Measurements from ENCODE around the gene PHLDB2. TPM values are rescaled to one million over a fixed set of nuclear protein-coding genes. Genes with fewer than 3 reads are reported as not detected.

Gene PHLDB2
- polyA plus RNA-seq, 2 of the 4 experiments (the other 2 are of a cell fraction) = 39.5 to 50.6 TPM

GRCh38 chr3:111948786-111949185 is 89.7 kb downstream of the PHLDB2 start:
- 88% methylated on average over 9 of the region's 9 CpGs for WGBS (ENCODE audit: missing lambda C conversion rate)
- POLR2A ChIA-PET = no interaction called here
- Histone ChIP-seq H3K4me1 (peaks cover 5% of the 10 kb centered on the region), H3K4me3 (no peak overlapping the region), H3K4me2 (no peak overlapping the region), H3K9me3 (no peaks in the 10 kb centered on the region), H3K27ac (no peak overlapping the region)
- ATAC-seq (no peak), FAIRE-seq (no peak), DNase-seq (ENCODE audit: low read depth in 1 of 2, low spot score in 1 of 2) (no peak)
- CTCF ChIA-PET = interaction anchor here (1.2 kb wide), 1 partner anchor 19 kb away, joined by 3 read pairs; no protein-coding TSS in a partner anchor
- TF ChIP-seq TFCP2L1 (CRISPR knock-in tag; IDR thresholded peaks at IDR 0.05) = no peak
- TF ChIP-seq JUN (IDR thresholded peaks at IDR 0.05) = no peak
- TF ChIP-seq PHF8 (IDR thresholded peaks at IDR 0.05; ENCODE audit: borderline replicate concordance, low read depth) = no peak
- no peak for TF ChIP-seq USF2 (IDR thresholded peaks at IDR 0.05)
- TF ChIP-seq ELK1 (IDR thresholded peaks at IDR 0.05; ENCODE audit: low read depth, low read length) = no peak

DNA sequence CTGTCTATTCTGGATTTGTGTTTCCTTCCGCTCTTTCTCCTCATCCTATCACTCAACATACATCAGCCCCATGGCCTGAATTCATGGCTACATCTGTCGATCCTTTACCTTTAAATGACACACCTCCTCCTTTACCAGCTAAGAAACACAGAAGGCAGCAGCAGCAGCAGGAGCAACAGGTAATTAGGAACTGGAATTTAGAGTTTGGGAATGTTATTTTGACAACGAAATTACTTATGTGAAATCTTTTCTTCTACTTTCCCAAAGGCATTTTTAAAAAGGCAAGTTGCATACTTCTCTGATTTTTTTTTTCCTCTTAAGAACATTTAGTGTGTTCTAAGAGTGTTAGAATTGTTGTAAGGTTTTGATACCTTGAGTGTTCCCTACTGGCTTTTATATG is 90.6 kb downstream of the PHLDB2 start:
- ChIA-PET CTCF (interaction anchor here (0.6 to 26.1 kb wide), 3 partner anchors 18 to 232 kb away, joined by 3 to 312 read pairs (median 5); no protein-coding TSS in a partner anchor), POLR2A (no interaction called here)
- H3K4me3 ChIP-seq = no peak overlapping the region
- no peaks in the 10 kb centered on the region for H3K4me1 ChIP-seq
- FAIRE-seq (no peak), ATAC-seq (no peak), DNase-seq (ENCODE audit: low read depth in 1 of 2, low spot score in 1 of 2) (no peak)
- H3K4me2 ChIP-seq = no peak overlapping the region
- no peak overlapping the region for H3K27ac ChIP-seq
- no peaks in the 10 kb centered on the region for H3K9me3 ChIP-seq
- TF ChIP-seq RFX5 (IDR thresholded peaks at IDR 0.05) (no peak), KDM1A (IDR thresholded peaks at IDR 0.05; ENCODE audit: low read depth) (no peak), HOXA7 (CRISPR knock-in tag; IDR thresholded peaks at IDR 0.05) (no peak), FOSB (CRISPR knock-in tag; IDR thresholded peaks at IDR 0.05) (no peak), CBX8 (IDR thresholded peaks at IDR 0.05) (no peak), ZC3H11A (IDR thresholded peaks at IDR 0.05) (no peak), CTCF (IDR thresholded peaks at IDR 0.05) (no peak), USF2 (IDR thresholded peaks at IDR 0.05) (no peak), MAFK (IDR thresholded peaks at IDR 0.05; ENCODE audit: partially characterized antibody) (no peak), TP53 (CRISPR knock-in tag; IDR thresholded peaks at IDR 0.05) (no peak), CBX2 (IDR thresholded peaks at IDR 0.05; ENCODE audit: borderline replicate concordance, low read depth) (no peak), RCOR1 (IDR thresholded peaks at IDR 0.05; ENCODE audit: low read depth, low read length) (no peak), BHLHE40 (IDR thresholded peaks at IDR 0.05; ENCODE audit: low read depth, low read length) (no peak)
- TF ChIP-seq, protein P1, sequence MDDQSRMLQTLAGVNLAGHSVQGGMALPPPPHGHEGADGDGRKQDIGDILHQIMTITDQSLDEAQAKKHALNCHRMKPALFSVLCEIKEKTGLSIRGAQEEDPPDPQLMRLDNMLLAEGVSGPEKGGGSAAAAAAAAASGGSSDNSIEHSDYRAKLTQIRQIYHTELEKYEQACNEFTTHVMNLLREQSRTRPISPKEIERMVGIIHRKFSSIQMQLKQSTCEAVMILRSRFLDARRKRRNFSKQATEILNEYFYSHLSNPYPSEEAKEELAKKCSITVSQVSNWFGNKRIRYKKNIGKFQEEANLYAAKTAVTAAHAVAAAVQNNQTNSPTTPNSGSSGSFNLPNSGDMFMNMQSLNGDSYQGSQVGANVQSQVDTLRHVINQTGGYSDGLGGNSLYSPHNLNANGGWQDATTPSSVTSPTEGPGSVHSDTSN (IDR thresholded peaks at IDR 0.05) = no peak
- TF ChIP-seq, protein P2, sequence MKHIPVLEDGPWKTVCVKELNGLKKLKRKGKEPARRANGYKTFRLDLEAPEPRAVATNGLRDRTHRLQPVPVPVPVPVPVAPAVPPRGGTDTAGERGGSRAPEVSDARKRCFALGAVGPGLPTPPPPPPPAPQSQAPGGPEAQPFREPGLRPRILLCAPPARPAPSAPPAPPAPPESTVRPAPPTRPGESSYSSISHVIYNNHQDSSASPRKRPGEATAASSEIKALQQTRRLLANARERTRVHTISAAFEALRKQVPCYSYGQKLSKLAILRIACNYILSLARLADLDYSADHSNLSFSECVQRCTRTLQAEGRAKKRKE (CRISPR knock-in tag; IDR thresholded peaks at IDR 0.05; ENCODE audit: low read depth) = no peak
- 83% methylated on average over 3 of the region's 3 CpGs for WGBS (ENCODE audit: missing lambda C conversion rate)
